Left renal pelvis (tissue), 4 donors: ENCODE measurements around the gene HP. TPM values are rescaled to one million over a fixed set of nuclear protein-coding genes. Genes with fewer than 3 reads are reported as not detected.
"Not testable (repeated sequence)": the region's sequence is repeated elsewhere in the genome, so short reads cannot be mapped to it uniquely, and the experiment has no call there.

Source experiments
- DNase-seq, 4 donors: peaks; one replicate each; pipeline ENCODE4 v3.0.0-alpha.2; 2013; ENCODE audit warnings: low read depth in 4 of 4, low spot score in 3 of 4
- polyA plus RNA-seq, 4 donors: library from polyadenylated mRNA; unstranded; fragments of 120-200 nt; gene quantifications; one replicate each; pipeline ENCODE4 v1.2.1, GENCODE V29; 2013; ENCODE audit not compliant: insufficient read length in 4 of 4

Gene HP
- 1 to 10 TPM in 2 of 4 donors, under 1 TPM in 2; 0.42 to 2.5 (median 1.0) TPM for polyA plus RNA-seq

DNA sequence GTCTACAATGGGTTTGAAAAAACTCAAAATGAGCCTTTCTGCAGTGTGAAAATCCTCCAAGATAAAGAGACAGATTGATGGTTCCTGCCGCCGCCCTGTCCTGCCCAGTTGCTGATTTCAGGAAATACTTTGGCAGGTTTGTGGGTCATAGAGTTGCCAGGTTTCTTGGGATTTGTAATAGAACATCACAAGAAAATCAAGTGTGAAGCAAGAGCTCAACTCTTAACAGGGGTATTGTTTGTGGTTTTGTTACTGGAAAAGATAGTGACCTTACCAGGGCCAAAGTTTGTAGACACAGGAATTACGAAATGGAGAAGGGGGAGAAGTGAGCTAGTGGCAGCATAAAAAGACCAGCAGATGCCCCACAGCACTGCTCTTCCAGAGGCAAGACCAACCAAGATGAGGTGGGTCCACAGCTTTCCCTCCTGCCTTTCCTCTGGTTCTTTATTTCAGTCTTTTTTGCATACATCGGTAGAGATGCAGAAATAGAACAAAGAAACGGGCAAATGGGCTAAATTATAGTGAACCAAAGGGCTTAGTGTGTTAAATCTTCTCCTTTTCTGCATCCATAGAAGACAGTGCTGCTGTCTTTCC is at the start of gene HP:
HP (plus strand) TSS at position 252 of the 594 bp plus-strand sequence; CDS start at position 400, 148 bp downstream.
- DNase-seq = not testable (repeated sequence)

- DNase-seq = not testable (repeated sequence)
These were observed 46.3 kb upstream of the HP start for GRCh38 chr16:72008065-72008423.

- DNase-seq = peak; percentile 89 to 93 (median 91)
These were observed 45.7 kb upstream of the HP start, which contains the start of gene DHODH for GRCh38 chr16:72008424-72009216. TSS of gene DHODH (plus strand) at chr16:72008744. CDS start at chr16:72008765, 21 bp downstream.

DNA sequence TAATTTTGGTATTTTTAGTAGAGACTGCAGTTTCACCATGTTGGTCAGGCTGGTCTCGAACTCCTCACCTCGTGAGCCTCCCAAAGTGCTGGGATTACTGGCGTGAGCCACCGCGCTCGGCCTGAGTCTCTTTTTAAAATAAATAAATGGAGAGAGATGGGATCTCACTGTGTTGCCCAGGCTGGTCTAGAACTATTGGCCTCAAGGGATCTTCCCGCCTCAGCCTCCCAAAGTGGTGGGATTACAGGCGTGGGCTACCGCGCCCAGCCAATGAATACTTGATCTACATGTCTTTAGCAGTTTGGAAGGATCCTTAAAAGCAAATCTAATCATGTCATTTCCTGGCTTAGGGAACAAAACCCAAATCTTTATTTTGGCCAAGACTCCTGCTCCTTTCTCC is 44.5 kb upstream of the HP start:
- no peak for DNase-seq

- no peak for DNase-seq
These were observed 41.7 kb upstream of the HP start for GRCh38 chr16:72012607-72013006.

DNA sequence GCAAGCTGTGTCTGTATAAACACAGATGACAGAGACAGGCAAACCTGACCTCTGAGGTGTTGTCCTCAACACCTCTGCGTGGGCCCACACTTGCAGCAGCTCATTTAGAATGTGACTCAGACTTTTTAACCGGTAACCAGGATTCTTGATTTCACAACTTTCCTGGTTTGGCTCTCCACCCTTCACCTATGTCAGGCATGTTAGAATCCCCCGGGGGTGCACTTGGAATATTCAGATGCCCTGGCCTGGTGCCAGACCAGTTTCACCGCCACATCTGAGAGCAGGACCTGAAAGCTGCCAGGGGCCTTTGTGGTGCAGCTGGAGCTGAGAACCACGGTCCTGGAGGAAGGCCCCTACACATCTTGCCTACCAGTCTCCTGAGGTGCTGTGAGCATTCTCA is 40.9 kb upstream of the HP start:
- no peak for DNase-seq

GRCh38 chr16:72013888-72014581 is 40.3 kb upstream of the HP start:
- DNase-seq = no peak

GRCh38 chr16:72014675-72015074 is 39.6 kb upstream of the HP start:
- no peak for DNase-seq

- no peak for DNase-seq
These were observed 39.2 kb upstream of the HP start for GRCh38 chr16:72015124-72015523.

DNA sequence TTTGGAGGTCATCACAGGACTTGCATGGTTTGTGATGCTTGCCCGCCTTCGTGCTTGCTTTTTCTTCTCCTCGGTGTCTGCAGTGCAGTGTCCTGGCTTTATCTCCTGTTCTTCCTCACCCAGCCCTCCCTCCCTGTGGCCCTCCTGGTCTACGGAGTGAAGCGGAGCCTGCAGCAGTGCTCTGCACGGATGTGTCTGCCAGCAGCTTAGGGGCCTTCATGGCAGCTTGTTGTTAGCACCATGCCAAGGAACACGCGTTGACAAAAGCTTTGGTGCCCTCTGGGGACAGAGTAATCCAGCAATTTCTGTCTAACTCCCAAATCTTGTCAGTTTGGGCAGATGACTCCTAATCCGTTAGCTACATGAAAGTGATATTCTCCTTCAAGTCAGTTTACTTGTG is 35.8 kb upstream of the HP start:
- DNase-seq = no peak

- DNase-seq = no peak
These were observed 33.3 kb upstream of the HP start for GRCh38 chr16:72021043-72021442.

DNA sequence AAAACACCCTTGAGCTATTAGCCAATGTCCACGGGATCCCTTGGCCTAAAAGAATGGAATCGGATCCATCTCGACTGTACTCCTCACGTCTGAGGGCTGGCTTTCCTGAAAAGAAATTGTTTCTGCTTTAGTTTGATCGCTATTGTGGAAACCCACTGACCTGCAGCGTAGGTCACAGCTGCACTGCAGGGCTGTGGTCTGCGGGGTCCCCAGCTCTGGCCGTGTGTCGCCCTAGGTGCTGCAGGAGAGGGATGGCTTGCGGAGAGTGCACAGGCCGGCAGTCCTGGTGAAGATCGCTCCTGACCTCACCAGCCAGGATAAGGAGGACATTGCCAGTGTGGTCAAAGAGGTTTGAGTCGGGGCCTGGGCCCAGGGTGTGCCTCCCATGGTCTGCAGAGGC is 32.2 kb upstream of the HP start:
- no peak for DNase-seq

- no peak for DNase-seq
These were observed 30.3 kb upstream of the HP start for GRCh38 chr16:72023962-72024361.

DNA sequence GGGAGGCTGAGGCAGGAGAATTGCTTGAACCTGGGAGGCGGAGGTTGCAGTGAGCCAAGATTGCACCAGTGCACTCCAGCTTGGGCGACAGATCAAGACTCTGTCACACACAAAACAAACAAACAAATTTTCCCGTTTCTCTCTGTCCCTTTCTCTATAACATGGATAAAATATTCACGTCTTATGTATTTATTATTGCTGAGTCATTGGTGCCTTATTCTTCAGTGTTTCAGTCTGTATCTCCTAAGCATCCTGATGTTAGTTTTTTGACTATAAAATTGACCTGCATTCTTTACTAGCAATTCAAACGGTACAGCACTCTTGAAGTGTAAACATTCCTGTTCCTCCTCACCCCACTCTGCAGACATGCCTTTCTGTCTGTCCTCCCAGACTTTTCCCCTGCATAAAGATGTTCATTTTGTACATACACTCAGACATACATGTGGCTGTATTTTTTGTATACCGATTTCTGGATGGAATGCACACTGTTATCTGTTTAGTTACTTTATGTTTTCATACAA is 29.4 kb upstream of the HP start:
- no peak for DNase-seq

- DNase-seq = no peak
These were observed 28.7 kb upstream of the HP start for GRCh38 chr16:72025404-72026114.

- DNase-seq = no peak
These were observed 26.5 kb upstream of the HP start for GRCh38 chr16:72027669-72028378.

- DNase-seq = no peak
These were observed 24.6 kb upstream of the HP start for GRCh38 chr16:72029567-72030271.

- no peak for DNase-seq
These were observed 20.9 kb upstream of the HP start for GRCh38 chr16:72033437-72033836.

DNA sequence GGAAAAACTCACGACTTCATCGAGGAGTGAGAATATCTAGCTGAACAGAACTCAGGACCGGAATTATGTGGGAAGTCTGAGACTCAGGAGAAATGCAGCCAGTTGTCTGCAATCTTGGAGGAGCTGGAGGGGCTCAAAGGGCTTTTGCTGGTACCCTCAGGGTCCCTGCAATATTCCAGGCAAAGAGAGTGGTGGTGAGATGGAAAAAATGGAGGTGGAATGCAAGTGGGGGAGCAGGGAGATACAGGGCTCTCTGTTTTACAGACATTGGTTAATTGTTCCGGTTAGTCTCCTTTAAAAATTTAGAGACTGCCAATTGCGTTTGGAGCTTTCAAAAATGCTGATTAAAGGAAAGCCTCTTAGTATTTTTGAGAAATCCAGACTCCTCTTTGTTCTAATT is 18.2 kb upstream of the HP start:
- no peak for DNase-seq
